Gastrocnemius medialis (tissue), 4 donors: ENCODE data around the gene RHEB.

Source experiments
- POLR2A ChIP-seq, 2 donors: fragments of 450-650 bp; IDR thresholded peaks; one replicate each; pipeline ENCODE4 v1.6.1; 2017; ENCODE audit warnings: antibody characterized with exemption in 2 of 2, mild to moderate bottlenecking in 2 of 2, moderate library complexity in 2 of 2
- TF ChIP-seq, protein P1 (sequence below), 5 experiments: fragments of 450-650 bp in 3 of 5; fragments of 200-600 bp in 2 of 5; sonication (generic) in 2 of 5; IDR thresholded peaks in 4 of 5; conservative IDR thresholded peaks in 1 of 5; 1 replicate in 4 of 5; 2 replicates in 1 of 5; pipeline ENCODE4 v1.5.1; 2016 to 2019; ENCODE audit warnings: antibody characterized with exemption in 5 of 5, mild to moderate bottlenecking in 3 of 5, moderate library complexity in 3 of 5

DNA sequence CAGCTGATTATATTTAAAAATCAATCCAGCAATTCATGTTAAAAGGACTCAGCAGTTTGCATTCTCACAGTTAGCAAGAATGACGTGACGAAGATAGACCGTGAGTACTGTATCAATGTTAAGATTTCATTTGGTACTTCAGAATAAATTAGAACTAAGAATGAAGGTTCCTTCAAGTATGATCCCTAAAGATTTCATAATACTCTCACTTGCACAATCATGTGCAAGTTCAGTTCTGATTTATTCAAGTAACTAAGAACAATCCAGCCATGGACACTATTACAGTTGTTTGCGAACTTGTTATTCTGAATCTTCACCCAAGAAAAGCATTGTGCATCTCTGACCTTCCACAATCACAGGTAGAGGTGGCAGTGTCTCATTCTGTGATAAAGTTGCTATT lies 7.7 kb downstream of the RHEB start:
- TF ChIP-seq, protein P1, sequence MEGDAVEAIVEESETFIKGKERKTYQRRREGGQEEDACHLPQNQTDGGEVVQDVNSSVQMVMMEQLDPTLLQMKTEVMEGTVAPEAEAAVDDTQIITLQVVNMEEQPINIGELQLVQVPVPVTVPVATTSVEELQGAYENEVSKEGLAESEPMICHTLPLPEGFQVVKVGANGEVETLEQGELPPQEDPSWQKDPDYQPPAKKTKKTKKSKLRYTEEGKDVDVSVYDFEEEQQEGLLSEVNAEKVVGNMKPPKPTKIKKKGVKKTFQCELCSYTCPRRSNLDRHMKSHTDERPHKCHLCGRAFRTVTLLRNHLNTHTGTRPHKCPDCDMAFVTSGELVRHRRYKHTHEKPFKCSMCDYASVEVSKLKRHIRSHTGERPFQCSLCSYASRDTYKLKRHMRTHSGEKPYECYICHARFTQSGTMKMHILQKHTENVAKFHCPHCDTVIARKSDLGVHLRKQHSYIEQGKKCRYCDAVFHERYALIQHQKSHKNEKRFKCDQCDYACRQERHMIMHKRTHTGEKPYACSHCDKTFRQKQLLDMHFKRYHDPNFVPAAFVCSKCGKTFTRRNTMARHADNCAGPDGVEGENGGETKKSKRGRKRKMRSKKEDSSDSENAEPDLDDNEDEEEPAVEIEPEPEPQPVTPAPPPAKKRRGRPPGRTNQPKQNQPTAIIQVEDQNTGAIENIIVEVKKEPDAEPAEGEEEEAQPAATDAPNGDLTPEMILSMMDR (IDR thresholded peaks at IDR 0.05 in 4 of 5, conservative IDR thresholded peaks at IDR 0.05 in 1 of 5), result no peak
- TF ChIP-seq POLR2A (IDR thresholded peaks at IDR 0.05), result no peak
